GM18519 (cell line): ENCODE measurements around the gene VPS16.

Experiments
- ATAC-seq: cut with Tn5 transposase; IDR thresholded peaks from one replicate; pipeline ENCODE4 v1.9.1; 2021; ENCODE audit warnings: mild to moderate bottlenecking, moderate library complexity; ENCODE audit not compliant: unreplicated experiment, low FRiP score

The VPS16 gene

DNA sequence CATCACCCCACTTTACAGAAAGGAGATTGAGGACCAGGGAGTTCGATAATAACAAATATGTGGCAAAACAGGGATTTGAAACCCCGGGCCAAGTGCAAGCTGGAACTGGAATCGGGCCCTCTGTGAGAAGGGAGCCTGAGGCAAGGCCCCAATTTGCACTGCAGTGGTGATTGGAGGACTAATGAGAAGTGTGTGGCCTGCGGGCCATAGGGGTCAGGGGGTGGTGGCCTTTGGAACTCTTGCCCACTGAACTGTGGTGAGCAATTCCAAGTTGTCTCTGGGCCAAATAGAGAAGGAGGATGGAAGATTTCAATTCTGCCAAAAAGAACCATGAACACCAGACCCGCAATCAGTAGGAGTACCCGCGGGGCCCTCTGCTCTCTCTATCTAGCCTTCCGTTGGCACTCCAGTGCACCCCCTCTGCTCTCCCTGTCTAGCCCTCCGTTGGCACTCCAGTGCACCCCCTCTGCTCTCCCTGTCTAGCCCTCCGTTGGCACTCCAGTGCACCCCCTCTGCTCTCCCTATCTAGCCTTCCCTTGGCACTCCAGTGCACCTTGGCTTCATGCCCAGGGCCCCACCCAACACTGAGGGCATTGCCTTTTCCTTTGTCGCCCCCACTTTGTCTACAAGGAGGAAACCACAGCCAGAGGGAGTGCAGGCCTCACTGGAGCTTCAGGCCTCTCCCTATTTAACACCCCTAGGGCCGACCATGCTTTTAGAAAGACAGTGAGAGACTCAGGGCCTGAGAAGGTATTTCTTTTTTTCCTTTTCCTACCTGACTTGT, 26.7 kb downstream of the VPS16 start:
- ATAC-seq: no peak

DNA sequence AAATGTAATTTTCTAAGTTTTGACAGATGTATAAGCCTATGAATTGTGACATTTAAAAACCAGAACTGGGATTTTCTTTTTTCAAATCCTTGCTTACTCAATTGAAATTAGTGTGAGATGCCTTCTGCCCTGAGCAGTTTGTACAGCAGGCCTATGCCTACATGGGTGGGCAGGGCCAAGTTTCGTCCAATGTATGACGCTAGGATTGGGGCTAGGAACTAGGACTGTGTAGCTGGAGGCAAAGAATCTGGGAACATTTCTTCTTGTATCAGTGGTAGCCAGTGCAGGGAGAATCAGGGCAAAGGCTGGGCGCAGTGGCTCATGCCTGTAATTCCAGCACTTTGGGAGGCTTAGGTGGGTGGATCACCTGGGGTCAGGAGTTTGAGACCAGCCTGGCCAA, 28.8 kb downstream of the VPS16 start:
- no peak for ATAC-seq

DNA sequence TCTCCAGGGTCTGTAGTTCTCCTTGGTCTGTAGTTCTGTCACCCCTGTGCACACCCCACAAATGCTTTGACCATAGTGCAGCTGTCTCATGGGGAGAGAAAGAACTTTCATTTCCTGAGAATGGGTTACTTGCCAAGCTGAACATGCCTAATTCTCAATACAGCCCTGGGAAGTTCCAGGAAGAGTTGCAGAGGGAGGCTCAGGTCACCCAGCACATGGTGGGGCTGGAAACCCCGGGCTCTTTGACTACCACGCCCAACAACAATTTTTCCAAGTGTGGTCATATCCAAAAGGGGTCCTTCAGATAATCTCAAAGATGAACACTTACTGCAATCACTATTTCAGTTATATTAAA, 30.5 kb downstream of the VPS16 start:
- no peak for ATAC-seq

DNA sequence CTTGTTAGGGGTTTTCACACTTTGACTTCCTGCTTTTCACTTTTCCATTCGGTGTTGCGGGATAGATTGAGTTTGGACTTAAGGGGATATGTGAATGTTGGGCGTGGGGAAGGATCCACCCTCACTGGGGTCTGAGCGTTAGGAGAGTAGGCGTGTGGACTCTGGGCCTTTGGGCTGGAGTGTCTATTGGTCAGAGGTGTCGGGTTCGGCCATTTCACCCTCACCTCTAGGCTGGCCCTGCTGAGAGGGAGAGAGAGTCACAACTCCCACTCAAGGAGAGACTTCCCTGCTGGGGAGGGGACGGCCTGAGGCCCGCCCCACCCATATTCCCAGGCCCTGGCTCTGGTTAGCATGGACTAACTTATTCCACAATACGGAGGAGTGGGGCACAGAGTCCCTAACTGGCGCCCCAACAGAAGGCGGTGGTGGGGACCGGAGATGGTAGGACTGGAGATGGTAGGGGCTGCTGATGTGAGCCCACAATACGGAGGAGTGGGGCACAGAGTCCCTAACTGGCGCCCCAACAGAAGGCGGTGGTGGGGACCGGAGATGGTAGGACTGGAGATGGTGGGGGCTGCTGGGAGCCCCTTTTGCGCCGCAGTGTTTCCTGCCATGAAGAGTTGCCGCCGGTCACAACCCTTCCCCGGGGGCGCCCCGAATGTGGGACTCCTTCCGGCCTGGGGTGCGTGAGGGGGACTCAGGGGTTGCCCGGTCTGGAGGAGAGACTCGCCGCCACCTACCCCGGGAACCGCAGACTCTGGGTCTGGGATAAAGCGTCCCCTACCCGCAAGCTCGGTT, 31.3 kb downstream of the VPS16 start:
- ATAC-seq: no peak

DNA sequence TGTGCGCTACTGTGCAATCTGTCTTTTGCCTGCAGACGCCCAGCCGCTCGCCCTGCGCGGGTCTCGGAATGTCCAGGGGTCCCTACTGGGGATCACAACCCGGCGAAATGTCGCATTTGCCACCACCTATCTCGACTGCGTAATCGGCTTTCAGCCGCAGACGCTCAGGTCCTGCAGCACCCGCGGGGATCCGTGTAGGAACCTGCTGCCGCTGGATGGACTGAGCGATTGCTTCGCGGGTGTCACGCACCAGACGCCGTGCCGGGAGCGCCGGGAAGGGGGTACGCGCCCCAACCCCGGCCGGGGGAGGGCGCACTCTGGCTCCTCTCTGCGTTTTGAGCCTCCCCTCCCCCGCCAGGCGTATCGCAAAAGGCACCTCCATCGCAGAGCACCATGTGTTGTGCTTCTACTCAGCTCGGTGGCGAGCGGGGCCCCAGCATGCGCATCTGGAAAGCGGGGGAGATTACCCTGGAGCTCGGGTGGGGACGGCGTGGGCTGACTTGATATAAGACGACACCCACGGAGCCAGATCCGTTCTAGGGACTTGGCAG, 32.0 kb downstream of the VPS16 start:
- no peak for ATAC-seq

DNA sequence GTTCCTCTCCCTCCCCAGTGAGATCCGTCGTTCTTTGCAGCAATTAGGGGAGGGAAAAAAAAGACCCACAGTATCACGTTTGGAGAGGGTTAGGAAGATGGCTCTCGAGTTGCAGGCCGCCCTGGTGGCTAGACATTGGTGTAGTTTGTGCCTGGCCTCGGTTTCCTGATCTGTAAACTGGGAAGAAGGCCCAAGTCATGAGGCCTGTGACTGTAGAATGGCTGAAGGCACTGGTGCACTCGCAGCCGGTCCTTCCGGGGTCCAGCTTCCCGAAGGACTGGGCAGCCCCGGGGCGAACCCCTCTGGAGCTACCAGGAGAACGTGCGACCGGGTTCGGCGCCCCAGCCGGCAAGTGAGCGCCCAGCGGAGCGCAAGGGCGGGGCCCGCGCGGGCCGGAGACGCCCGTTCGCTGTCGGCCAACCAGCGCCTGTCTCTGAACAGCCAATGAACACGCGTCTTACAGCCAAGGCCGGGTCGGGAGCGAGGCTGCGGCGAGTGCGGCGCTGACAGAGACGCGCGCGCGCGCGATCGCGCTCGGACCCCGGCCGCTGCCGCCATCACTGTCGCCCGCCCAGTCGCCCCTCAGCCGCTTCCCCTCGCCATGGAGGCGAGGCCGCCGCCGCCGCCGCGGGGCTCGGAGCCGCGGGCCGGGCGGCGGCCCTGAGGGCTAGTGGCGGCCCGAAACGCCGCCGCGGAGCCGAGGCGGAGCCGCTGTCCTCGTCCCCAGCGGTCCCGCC, 32.6 kb downstream of the VPS16 start, which contains the start of gene PTPRA:
Gene PTPRA, plus strand, starts transcription at position 472 of the 737 bp plus-strand sequence. CDS start 90,797 bp downstream, outside the sequence.
- ATAC-seq: peak; percentile 80

DNA sequence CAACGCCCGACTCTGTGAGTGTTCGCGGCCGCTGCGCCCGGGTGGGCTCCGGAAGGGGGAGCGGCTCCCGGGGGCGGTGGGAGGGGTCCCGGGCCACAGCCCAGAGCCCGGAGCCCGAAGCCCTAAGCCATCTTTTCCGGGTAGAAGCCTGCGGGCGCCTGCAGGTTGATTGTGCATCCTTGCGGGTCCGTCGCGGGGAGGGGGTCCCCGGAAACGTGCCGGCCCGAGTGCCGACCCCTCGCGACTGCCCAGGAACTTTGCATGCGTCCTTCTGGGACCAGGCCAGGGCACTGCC, 33.1 kb downstream of the VPS16 start:
- ATAC-seq: no peak

DNA sequence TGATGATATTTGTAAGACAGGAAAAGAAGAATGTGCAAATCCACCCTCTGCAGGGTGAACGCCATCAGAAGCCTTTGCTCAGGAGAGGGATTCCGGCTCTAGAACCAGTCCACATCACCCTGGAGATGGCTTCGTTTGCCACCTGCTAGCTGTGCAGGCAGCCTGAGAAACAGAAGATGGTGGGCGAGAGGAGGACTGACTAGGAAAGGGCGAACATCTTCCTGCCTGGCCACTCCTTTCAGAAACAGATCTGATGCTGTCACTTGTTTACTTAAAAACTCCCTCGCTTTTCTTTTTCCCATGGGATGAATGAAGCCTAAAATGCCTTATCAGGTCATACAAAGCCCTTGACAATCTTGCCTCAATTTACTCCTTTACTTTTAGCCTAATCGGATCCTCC, 33.9 kb downstream of the VPS16 start:
- ATAC-seq: no peak

DNA sequence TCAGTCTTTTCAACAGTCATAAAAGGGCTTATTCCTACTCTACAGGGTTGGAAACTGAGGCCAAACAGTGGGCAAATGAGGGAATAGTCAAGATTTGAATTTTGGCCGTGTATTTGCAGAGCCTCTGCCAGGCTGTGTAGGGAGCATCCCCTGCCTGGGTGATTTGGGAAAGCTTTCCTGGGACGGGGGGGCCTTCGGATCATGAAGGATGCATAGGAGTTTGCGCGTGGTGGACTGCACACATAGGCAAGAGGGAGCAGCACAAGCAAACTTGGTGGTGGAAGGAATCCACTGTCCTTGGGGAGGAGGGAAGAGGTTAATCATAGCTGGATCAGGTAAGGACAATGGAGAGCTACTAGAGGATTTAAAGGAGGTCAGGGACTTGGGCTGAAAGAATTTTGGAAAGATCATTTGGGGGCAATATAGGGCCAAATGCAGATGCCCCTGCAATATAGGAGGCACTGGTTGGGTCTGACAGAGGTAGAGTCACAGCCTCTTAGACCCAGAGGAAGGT, 35.2 kb downstream of the VPS16 start:
- no peak for ATAC-seq

DNA sequence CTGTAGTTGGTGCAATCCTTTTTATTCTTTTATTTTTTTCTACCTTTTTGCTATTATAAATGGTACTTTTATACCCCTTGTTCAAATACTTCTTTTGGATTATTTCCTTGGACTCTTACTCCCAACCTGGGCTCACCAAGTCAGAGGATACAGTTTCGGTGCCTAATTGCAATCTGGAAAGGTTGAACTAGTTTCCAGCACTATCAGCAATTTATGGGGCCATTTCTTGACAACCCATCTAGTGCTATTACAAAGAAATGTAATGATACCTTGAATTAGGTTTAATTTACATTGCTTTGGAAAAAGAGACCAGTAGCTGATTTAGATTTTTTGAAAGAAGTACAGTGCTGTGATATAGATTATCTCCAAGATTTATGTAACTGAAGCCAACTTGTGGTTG, 38.0 kb downstream of the VPS16 start:
- no peak for ATAC-seq

DNA sequence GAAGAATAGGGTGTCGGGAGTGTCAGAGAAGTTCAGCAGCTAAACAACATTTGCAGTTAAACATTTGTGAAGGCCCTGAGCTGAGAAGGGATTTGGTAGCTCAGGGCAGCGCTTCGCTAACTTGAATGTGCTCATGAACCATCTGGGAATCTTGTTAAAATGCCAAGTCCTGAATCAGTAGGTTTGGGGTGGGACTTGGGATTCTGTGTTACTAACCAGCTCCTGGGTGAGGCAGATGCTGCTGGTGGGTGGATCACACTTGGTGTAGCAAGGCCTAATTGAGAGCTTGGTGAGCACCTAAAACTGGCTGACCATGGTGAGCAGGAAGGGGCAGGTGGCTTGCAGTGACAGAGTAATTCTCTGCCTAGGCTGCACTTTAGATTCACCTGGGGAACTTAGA, 38.6 kb downstream of the VPS16 start:
- ATAC-seq: no peak

DNA sequence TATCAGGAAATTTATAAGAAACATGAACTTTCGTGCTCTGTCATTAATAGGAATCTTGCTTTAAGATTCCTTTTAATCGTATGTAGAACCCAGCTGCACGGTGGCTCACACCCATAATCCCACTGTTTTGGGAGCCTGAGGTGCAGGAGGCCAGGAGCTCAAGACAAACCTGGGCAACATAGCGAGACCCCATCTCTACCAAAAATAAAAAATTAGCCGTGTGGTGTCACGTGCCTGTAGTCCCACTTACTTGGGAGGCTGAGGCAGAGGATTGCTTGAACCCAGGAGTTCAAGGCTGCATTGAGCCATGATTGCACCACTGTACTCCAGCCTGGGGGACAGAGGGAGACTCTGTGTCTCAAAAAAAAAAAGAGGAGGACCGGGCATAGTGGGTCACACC, 40.1 kb downstream of the VPS16 start:
- ATAC-seq: no peak

DNA sequence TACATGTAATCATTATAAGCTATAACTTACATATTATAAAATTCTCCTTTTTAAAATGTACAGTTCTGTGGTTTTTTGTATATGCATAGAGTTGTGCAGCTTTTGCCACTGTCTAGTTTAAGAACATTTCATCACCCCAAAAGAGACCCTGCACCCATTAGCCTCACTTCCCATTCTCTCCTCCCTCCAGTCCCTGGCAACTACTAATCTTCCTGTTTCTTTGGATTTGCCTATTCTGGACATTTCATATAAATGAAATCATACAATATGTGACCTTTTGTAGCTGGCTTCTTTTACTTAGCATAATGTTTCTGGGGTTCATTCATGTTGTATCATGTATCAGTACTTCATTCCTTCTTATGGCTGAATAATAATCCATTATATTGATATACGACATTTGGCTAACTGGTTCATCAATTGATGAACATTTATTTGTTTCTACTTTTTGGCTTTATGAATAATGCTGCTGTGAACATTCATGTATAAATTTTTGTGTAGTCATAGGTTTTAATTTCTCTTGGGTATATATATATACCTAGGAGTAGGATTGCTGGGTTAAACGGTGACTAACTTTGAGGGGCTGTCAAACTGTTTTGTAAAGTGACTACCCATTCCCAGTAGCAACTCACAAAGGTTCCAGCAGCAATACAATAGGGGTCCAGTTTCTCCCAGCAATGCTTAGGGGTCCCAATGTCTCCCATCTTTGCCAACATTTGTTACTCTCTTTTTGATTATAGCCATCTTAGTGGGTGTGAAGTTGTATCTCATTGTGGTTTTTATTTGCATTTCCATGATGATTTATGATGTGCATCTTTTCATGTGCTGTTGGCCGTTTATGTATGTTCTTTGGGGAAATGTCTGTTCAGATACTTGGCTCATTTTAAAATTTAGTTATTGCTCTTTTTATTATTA, 43.4 kb downstream of the VPS16 start:
- ATAC-seq: no peak

DNA sequence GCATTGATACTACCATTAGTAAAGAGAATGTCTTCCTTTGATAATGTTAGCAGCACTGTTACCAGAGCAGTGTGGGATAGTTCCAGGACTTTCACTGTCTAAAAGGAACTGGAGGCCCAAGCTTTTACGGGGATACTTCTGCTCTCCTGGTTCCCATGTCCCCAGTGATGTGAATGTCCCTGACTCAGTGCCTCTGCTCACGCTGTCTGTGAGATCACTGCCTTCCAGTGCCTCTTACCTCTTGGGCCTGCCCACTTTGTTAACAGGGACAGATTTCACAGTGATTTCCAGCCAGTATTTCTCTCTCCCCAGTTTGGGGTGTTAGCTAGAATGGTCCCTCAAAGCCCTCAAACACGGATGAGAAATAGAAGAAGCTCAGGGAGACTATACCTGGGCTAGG, 47.2 kb downstream of the VPS16 start:
- no peak for ATAC-seq

DNA sequence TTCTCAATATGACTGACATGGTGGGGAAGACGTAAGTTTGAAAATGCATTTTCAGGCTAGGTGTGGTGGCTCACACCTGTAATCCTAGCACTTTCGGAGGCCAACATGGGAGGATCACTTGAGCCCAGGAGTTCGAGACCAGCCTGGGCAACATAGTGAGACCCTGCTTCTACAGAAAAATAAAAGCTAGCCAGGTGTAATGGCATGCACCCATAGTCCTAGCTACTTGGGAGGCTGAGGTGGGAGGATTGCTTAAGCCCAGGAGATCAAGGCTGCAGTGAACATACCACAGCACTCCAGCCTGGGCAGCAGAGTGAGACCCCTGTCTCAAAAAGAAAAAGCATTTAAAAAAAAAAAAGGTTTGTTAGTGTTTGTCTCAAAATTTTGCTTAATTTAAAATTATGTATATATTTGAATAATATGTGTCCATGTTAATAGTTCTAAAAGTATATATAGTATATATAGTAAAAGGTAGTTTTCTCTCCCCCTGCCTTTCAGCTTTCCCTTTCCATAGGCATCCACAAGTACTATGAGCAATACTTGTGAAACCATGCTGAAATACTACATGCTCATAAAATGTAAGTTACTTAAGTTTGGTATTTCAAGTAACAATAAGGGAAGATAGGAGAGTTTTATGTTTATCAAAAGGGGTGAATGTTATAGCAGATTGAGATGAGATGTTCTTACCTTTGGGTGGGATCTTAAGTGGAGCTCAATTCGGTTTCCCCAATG, 47.8 kb downstream of the VPS16 start:
- no peak for ATAC-seq

DNA sequence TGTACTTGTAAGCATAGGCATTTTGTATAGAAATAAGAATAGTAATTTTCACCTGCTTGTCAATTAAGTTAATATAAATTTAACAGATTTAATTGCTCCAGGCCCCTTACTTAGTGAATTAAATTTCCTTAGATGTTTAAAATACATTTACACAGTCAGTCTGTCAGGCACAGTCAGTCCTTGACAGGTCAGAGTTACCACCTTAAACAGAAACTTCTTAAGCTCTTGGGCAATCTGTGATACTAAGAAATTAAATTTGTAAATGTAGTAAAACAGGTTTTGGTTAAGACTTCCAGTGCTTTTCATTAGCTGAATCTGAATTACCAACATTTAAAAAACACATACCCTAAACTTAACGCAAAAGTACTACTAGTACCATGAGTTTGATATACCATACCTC, 48.7 kb downstream of the VPS16 start:
- ATAC-seq: no peak

DNA sequence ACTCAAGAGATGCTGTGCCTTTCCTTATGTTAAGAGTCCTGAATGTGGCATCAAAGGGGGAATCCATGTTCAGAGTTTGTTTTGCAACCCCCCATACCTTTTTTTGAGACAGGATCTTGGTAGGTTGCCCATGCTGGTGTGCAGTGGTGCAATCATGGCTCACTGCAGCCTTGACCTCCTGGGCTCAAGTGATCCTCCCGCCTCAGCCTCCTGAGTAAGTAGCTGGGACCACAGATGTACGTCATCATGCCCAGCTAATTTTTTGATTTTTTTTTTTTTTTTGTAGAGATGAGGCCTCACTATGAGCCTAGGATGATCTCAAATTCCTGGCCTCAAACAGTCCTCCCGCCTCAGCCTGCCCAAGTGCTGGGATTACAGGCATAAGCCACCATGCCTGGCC, 49.3 kb downstream of the VPS16 start:
- no peak for ATAC-seq

DNA sequence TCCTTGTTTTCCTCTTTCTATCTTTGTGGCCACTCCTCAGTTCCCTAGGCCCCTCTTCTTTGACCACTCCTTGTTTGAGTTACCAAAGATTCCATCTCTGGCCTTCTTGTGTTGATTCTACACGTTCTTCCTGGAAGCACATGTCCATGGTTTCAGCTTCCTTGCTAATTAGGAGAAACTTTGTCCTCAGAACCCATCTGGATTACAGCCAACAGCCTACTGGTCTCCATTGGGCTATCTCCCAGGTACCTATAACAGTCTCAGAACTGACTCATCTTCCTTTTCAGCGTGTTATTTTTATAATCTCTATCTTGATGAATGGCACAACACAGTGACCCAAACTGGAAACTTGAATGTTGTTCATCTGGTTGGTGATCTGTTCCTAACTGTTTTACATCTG, 50.2 kb downstream of the VPS16 start:
- no peak for ATAC-seq

DNA sequence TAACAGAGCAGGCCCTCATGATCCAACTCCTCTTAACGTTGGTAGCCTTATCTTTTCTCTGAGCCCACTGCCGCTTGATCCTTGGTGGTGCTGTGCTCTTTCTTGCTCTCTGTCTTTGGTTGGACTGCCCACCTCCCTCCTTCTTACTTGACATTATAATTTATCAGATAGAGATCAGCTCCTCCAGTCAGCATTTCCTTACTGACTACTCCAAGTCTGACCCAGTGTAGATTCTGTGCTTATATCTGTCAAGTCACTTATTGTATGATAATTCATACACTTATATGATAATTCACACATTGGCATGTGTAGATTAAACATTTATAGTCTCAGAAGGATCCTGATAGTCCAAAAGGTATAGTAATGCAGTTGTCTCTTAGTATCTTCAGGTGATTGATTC, 50.8 kb downstream of the VPS16 start:
- ATAC-seq: no peak
